ENCODE data around the gene PRKG1.

Gene PRKG1

DNA sequence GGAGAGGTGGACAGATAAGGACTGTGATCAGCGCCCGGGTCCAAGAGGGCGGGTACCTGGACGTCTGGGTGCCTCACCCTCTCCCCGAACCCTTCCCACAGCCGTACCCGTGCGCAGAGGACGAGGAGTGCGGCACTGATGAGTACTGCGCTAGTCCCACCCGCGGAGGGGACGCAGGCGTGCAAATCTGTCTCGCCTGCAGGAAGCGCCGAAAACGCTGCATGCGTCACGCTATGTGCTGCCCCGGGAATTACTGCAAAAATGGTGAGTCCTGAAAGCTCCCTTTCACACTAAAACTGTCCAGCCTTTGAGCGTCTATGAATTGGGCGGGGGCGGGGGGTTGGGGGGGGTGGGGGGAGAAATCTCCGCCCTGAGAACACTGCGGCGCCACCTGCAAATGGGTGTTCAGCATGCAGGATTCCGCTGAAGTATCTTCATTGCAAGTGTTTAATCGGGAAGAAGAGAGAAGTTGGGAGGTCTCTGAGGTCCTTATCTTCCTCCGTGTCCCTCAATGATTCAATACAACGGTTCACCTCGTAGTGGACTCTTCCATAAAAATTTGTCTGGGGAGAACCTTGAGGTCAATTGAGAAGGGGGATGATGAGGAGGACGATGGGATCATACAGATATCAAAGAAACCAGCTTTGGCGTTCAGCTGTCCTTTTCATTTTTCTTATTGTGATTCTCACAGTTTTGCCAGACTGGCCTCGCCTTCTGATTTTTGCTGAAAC is 1240.7 kb downstream of the PRKG1 start:
- no peak for DNase-seq (ENCODE audit: low read depth in 2 of 2)

GRCh38 chr10:52316001-52316400 is 1241.7 kb downstream of the PRKG1 start:
- no peak for DNase-seq (ENCODE audit: low read depth in 2 of 2)

GRCh38 chr10:52316500-52316899 is 1242.2 kb downstream of the PRKG1 start:
- no peak for DNase-seq (ENCODE audit: low read depth in 2 of 2)

- DNase-seq (ENCODE audit: low read depth in 2 of 2), result no peak
Observed at GRCh38 chr10:52318136-52318701, 1243.9 kb downstream of the PRKG1 start.

- no peak for DNase-seq (ENCODE audit: low read depth in 2 of 2)
Observed at GRCh38 chr10:52318822-52319464, 1244.7 kb downstream of the PRKG1 start.

- no peak for DNase-seq (ENCODE audit: low read depth in 2 of 2)
Observed at GRCh38 chr10:52319926-52320325, 1245.6 kb downstream of the PRKG1 start.

- no peak for DNase-seq (ENCODE audit: low read depth in 2 of 2)
Observed at GRCh38 chr10:52322323-52322722, 1248.0 kb downstream of the PRKG1 start.

DNA sequence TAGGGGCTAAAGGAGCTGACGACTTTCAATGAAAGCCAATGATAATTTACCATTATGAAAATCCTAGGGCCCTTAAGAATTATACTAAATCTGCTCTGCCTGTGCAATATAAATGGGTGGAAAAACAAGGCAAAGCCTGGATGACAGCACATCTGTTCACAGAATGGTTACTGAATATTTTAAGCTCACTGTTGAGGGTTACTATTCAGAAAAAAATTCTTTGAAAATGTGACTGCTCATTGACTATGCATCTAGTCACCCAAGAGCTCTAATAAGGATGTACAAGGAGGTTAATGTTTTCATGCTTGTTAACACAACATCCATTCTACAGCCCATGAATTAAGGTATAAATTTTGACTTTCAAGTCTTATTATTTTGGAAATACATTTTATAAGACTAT is 1248.6 kb downstream of the PRKG1 start:
- DNase-seq (ENCODE audit: low read depth in 2 of 2), result no peak

GRCh38 chr10:52326382-52326781 is 1252.1 kb downstream of the PRKG1 start:
- no peak for DNase-seq (ENCODE audit: low read depth in 2 of 2)

GRCh38 chr10:52331638-52332364 is 1257.5 kb downstream of the PRKG1 start:
- no peak for DNase-seq (ENCODE audit: low read depth in 2 of 2)

DNA sequence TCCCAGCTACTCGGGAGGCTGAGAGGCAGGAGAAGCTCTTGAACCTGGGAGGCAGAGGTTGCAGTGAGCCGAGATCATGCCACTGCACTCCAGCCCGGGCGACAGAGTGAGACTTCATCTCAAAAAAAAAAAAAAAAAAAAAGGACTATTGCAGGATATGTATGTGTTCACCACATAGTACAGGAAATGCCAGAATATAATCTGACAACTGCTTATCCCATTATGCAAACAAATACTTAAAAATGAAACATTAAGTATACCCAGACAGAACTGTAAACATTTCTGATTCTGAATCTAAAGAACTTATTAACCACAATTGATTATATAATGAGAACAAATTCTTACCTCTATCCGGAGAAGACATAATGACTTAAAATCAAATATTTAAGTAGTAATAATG is 1258.5 kb downstream of the PRKG1 start:
- DNase-seq (ENCODE audit: low read depth in 2 of 2), result no peak

DNA sequence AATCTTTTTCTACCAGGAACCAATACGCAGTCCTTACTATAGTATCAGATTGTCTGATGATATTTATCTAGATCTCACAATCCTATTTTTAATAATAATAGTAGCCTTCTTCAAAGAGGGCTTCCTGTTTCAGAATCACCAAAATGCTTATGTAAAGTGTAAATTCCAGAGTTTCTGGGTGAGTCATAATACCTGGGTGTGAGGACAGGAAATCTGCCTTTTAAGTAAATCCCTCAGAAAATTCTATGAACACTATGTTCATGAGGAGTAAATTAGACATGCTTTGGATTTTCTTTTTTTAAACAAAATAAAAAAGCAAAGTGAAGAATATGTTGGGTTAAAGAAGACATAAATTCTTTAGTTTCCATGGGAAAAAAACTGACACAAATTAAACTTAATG is 1260.3 kb downstream of the PRKG1 start:
- DNase-seq (ENCODE audit: low read depth in 2 of 2), result no peak

DNA sequence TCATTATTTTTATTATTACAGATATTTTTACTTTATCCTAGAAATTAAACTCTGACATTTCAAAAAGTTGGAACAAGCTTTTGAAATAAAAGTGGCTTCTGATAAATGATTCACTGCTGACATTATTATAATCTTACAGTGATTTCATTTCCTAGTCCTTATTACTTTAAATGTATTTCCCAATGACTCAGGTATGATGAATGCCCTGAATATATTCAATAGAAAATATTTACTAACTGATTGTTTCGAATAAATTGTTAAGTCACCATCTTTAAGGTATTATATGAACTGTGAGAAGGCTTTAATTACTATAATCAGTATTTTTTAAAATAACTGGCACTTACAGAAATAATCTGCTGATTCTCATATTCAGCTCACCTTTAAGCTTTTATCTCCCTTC is 1261.4 kb downstream of the PRKG1 start:
- DNase-seq (ENCODE audit: low read depth in 2 of 2), result no peak

GRCh38 chr10:52337225-52337624 is 1262.9 kb downstream of the PRKG1 start:
- no peak for DNase-seq (ENCODE audit: low read depth in 2 of 2)

GRCh38 chr10:52343439-52343838 is 1269.2 kb downstream of the PRKG1 start:
- DNase-seq (ENCODE audit: low read depth in 2 of 2), result no peak

- no peak for DNase-seq (ENCODE audit: low read depth in 2 of 2)
Observed at GRCh38 chr10:52346394-52347326, 1272.4 kb downstream of the PRKG1 start.

- DNase-seq (ENCODE audit: low read depth in 2 of 2), result no peak
Observed at GRCh38 chr10:52347327-52347667, 1273.0 kb downstream of the PRKG1 start.

Data from stimulated activated CD4-positive, alpha-beta T cell treated with anti-CD3 and anti-CD28 coated beads, Interleukin-15, amount 100 ng/mL, for 48 hours (primary cell).